AG09319 (cell line): ENCODE data around the gene GPATCH2L.
A peak's percentile ranks its signal among the peaks of the same experiment; 100 is the strongest.

Experiments
- DNase-seq: peaks from one replicate; pipeline ENCODE4 v3.0.0-alpha.2; 2010; ENCODE audit warnings: low read depth; ENCODE audit errors: extremely low read depth
- TF ChIP-seq, protein P1 (sequence below): IDR thresholded peaks from 2 replicates; pipeline ENCODE4 v1.5.1; 2011; ENCODE audit warnings: low read depth, mild to moderate bottlenecking, inconsistent platforms, low read length, moderate library complexity

GPATCH2L gene

DNA sequence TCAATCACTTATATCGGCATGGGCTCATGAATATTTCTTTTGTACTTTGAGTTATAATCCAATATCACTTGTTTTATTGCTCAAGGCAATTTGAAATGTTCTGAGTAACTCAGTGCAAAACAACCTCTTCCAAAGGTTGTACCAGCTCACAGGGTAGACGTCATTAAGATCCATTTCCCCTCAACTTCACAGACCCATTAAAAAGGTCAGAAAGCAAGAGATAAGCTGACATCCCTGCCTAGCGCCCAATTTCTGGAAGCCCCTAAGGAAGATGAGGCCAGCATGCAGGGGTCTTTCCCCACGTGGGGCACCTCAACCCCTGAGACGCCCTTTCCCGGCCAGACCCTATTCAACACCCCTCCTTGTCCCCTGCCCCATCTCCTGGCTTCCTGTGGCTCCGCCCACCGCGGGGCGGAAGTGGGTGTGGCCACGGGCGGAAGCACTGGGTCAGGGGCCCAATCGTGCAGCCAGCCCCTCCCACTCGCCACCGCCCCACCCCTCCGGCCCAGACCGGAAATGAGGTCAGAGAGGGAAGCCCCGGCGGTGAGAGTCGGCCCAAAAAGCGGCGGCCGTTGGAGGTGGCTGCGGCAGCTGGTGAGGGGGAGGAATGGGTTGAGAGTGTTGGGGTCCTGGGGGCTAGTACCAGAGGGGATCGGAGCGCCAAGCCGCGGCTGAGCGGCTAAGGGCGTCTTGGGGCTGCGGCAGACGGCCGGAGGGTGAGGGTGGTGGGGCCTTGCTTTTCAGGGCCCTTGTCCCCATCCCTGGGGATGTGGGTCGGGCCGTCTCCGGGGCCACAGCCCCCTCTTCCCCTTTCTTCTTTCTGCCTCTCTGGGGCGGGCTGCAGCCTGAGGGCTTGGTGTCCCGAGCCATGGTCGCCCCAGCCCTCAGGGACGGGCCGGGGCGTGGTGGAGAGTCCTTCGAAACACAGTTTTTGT, at the start of gene GPATCH2L:
TSS of gene GPATCH2L (plus strand) at position 525 of the 935 bp plus-strand sequence. CDS start 2,442 bp downstream, outside the sequence.
- peak; percentile 57 for DNase-seq
- TF ChIP-seq, protein P1, sequence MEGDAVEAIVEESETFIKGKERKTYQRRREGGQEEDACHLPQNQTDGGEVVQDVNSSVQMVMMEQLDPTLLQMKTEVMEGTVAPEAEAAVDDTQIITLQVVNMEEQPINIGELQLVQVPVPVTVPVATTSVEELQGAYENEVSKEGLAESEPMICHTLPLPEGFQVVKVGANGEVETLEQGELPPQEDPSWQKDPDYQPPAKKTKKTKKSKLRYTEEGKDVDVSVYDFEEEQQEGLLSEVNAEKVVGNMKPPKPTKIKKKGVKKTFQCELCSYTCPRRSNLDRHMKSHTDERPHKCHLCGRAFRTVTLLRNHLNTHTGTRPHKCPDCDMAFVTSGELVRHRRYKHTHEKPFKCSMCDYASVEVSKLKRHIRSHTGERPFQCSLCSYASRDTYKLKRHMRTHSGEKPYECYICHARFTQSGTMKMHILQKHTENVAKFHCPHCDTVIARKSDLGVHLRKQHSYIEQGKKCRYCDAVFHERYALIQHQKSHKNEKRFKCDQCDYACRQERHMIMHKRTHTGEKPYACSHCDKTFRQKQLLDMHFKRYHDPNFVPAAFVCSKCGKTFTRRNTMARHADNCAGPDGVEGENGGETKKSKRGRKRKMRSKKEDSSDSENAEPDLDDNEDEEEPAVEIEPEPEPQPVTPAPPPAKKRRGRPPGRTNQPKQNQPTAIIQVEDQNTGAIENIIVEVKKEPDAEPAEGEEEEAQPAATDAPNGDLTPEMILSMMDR, result no peak

DNA sequence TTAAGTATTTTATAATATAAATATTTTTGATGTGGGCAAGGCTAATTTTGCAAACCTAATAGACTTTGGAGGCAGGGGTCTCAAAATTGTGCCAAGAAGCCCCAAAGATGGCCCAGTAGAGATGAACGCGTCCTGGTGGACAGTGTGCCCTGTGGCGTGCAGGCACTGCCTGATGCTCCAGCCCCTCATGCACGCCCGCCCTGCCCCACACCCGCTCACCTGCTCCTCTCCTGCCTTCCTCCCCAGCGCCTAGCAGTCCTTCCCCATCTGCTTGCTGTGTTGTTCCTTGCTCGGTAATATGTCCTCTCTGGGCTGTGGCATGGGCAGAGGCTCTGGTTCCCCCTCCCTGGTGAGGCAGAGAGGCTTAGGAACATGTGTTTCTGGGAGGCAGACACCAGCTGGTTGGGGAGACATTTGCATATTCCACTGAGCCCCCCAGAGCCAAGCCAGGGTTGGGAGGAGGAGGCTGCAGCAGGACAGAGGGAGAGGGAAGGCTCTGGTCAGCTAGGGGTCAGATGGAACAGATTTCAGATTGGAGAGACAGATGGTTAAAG, 46.8 kb upstream of the GPATCH2L start:
- TF ChIP-seq, protein P1, result no peak

DNA sequence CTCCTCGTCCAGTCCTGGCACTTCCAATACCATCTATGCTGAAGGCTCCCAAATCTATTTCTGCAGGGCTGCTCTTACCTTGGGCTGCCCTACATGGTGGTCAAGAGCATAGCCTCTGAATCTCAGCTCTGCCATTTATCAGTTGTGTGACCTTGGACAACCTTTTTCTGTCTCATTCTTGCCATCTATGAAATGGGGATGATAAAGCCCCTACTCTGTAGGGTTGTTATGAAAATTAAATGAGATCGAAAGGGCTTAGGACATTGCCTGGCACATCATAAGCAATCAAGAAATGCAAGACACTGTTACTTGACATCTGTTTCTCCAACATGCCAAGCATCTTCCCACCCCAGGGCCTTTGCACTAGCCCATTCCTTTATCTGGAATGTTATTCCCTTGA, 45.5 kb upstream of the GPATCH2L start:
- TF ChIP-seq, protein P1, result no peak
- DNase-seq, result no peak

More for the DNA sequence above, 46.8 kb upstream of the GPATCH2L start:
- no peak for DNase-seq

DNA sequence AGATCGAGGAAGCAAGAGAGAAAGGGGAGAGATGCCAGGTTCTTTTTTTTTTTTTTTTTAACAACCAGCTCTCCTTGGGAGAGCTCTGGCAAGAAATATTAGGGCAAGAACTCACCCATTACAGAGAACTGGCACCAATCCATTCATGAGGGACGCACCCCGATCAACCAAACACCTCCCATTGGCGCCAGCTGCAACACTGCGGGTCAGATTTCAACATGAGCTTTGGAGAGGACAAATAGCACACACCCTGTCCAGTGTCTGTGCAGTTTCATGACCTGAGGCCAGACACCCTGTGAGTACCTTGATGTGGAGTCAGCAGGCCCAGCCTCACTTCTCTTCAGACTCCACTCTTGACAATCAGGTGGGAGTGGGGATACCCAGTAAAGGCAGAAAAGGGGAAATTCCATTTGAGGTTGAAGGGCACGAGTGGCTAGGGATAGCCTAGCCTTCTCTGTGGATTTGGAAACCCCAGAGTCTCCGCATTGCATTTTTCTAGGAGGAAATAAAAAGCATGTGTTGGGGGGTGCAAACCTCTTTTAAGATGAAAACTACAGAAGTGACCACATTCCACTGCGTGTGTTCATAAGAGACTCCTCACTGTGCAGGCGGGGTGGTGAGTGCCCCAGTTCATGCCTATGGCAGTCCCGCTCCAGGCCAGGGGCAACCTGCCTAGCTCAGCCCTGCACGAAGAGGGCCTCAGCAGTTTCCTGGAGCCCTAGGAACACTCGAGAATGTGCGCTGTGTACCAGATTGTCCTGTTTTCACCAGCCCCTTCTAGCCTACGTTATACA, 42.4 kb upstream of the GPATCH2L start:
- TF ChIP-seq, protein P1, result no peak
- DNase-seq, result peak; percentile 43

DNA sequence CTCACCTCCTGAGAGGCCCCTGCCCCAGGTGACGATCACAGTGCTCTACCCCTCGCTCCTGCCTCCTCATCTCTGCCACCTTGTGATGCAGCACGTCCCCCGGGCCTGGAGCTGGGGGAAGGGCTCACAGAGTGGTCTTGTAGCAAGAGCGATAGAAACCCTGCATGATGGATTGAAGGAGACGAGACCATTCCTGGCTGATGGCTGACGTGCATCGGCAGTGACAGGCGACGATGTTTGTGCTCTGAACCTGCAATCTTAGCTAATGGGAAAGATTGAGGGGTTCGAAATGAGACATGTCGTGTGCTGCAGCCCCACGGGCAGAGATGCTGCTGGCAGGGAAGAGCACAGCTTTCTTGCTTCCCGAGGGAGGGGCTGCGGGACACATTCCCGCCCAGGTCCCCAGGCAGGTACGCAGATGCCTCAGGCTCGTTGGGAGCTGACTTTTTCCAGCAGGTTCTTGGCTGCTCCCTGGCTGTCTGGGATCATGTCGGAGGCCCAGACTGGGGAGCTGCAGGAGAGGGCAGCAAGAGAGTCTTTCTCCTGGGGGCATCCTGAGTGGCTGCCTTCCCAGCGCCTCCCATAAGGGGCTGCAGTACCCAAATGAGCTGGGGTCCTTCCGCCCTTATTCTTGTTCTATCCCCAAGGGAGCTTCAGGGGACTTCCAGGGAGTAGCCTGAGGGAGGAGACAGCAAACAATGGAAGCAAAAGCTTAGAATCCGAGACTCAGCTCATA, 38.7 kb upstream of the GPATCH2L start:
- TF ChIP-seq, protein P1, result no peak
- DNase-seq, result no peak

DNA sequence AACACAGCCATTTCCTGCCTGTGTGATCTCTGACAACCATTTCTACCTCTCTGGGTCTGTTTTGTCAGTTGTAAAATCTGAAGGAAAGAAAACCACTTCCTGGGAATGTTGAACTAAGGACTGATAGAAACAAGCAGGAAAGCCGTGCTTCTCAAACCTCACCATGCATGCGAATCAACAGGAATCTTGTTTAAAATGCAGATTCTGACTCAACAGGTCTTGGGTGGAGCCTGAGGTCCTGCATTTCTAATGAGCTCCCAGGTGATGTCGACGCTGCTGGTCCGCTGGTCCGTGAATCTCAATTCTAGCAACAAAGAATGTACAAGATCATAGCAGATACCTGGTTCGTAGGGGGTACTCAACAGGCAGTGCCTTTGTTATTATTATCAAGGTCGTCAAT, 38.0 kb upstream of the GPATCH2L start:
- TF ChIP-seq, protein P1, result no peak

More for the DNA sequence above, 38.0 kb upstream of the GPATCH2L start:
- DNase-seq, result no peak
